Peyer's patch (tissue), 4 donors: ENCODE results near the gene LONP2. TPM values are rescaled to one million over a fixed set of nuclear protein-coding genes. Genes with fewer than 3 reads are reported as not detected.

Source experiments
- DNase-seq, 3 donors: peaks; one replicate each; pipeline ENCODE4 v3.0.0-alpha.2; 2017 to 2019
- H3K27ac ChIP-seq, 4 donors: fragments of 200-600 bp; sonication (generic); one replicate each; pipeline ENCODE4 v1.5.1; 2016 to 2019
- H3K27me3 ChIP-seq, 2 donors: fragments of 200-600 bp; sonication (generic); one replicate each; pipeline ENCODE4 v1.5.1; 2019
- H3K36me3 ChIP-seq, 3 donors: fragments of 200-600 bp; sonication (generic); one replicate each; pipeline ENCODE4 v1.5.1; 2016 to 2019
- H3K4me1 ChIP-seq, 4 donors: fragments of 200-600 bp; sonication (generic); one replicate each; pipeline ENCODE4 v1.5.1; 2016 to 2019
- H3K4me3 ChIP-seq, 4 donors: fragments of 200-600 bp; sonication (generic); 1 replicate in 3 of 4; 2 replicates in 1 of 4; pipeline ENCODE4 v1.5.1; 2016 to 2019; ENCODE audit warnings: mild to moderate bottlenecking in 1 of 4
- H3K9me3 ChIP-seq, 4 donors: fragments of 200-600 bp; sonication (generic); one replicate each; pipeline ENCODE4 v1.5.1; 2016 to 2019; ENCODE audit warnings: mild to moderate bottlenecking in 1 of 4
- CTCF ChIP-seq, 6 experiments: fragments of 450-650 bp in 4 of 6; fragments of 200-600 bp in 2 of 6; sonication (generic) in 1 of 6; IDR thresholded peaks; one replicate each; pipeline ENCODE4 v1.5.1; 2017 to 2019; ENCODE audit warnings: antibody characterized with exemption in 6 of 6, mild to moderate bottlenecking in 3 of 6, moderate library complexity in 1 of 6
- POLR2A ChIP-seq, 2 donors: fragments of 450-650 bp; IDR thresholded peaks; one replicate each; pipeline ENCODE4 v1.5.1; 2017; ENCODE audit warnings: antibody characterized with exemption in 2 of 2, mild to moderate bottlenecking in 2 of 2, moderate library complexity in 2 of 2
- total RNA-seq, 4 donors: library from RNA; depleted of rRNA; stranded (reverse); fragments of >200 nt; gene quantifications; one replicate each; pipeline ENCODE4 v1.1.0, GENCODE V29; 2016

The LONP2 gene
- total RNA-seq, 4 donors from 2014 or later: 56.7 to 104 (median 70.7) TPM

DNA sequence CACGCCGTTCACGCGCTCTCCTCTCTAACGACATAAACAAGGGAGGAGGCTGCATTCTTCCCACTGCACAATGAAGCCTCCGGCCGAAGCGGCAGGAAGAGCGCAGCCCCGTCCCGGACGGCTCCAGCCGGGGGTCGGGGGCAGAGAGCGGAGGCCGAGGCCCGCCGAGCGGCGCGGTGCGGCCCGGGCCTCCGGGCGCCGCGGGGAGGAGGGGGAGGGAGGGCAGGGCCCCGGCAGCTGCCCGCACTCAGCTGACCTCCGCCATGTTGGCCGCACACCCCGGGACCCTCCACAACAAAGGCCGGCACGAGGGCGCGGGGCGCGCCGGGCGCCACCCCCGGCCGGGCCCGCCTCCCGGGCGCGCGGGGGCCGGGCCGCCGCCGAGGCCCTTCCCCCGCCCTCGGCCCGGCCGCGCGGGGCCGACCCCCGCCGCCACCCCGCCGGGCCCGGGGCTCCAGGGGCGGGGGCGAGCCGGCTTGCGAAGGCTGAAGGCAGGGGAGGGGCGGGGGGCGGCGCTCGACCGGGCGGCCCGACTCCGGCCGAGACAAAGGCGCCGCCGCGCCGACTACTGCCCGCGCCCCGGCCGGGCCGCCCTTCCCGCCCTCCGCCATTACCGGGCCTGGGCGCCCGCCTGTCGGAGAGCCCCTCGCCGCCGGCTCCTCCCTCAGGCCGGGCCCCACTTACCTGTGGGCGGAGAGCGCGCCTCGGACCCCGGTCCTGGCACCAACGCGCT, 140.6 kb downstream of the LONP2 start:
- Histone ChIP-seq H3K9me3 (no peaks in the 10 kb centered on the region), H3K27ac (peak overlapping the region; percentile 97 to 100 (median 98)), H3K4me3 (peak overlapping the region; percentile 64 to 98 (median 96)), H3K4me1 (peaks cover 0 to 30% (median 7%) of the 10 kb centered on the region in 4 donors), H3K27me3 (no peaks in the 10 kb centered on the region), H3K36me3 (no peaks in the 10 kb centered on the region)
- TF ChIP-seq POLR2A (IDR thresholded peaks at IDR 0.05): no peak
- no peak for TF ChIP-seq CTCF (IDR thresholded peaks at IDR 0.05)
- DNase-seq: peak; percentile 37 to 74 (median 72)

- Histone ChIP-seq H3K27ac (peak within 1 kb of the TSS; percentile 97 to 100 (median 98)), H3K27me3 (no peaks in the 10 kb centered on the region), H3K4me3 (peak within 1 kb of the TSS; percentile 64 to 98 (median 96)), H3K9me3 (no peaks in the 10 kb centered on the region), H3K4me1 (peaks cover 0 to 21% (median 7%) of the 10 kb centered on the region in 4 donors), H3K36me3 (no peaks in the 10 kb centered on the region)
- DNase-seq: peak; percentile 88 to 94 (median 91)
- TF ChIP-seq CTCF (IDR thresholded peaks at IDR 0.05) (peak in 1 of 6 experiments; percentile 8), POLR2A (IDR thresholded peaks at IDR 0.05) (peak; percentile 24 to 76)
These were observed 141.4 kb downstream of the LONP2 start, which contains the start of gene SIAH1 for GRCh38 chr16:48385253-48386150. SIAH1 (minus strand) TSS chr16:48385413; CDS start chr16:48362428, 22,985 bp downstream.

GRCh38 chr16:48386559-48387312, 142.6 kb downstream of the LONP2 start:
- no peaks in the 10 kb centered on the region for H3K36me3 ChIP-seq
- no peak overlapping the region for H3K4me3 ChIP-seq
- DNase-seq: no peak
- H3K27me3 ChIP-seq: no peaks in the 10 kb centered on the region
- H3K9me3 ChIP-seq: no peaks in the 10 kb centered on the region
- TF ChIP-seq POLR2A (IDR thresholded peaks at IDR 0.05) (no peak), CTCF (IDR thresholded peaks at IDR 0.05) (no peak)
- peak overlapping the region in 1 of 4 donors; percentile 1 for H3K27ac ChIP-seq
- H3K4me1 ChIP-seq: peaks cover 0 to 20% (median 7%) of the 10 kb centered on the region in 4 donors

- Histone ChIP-seq H3K27me3 (no peaks in the 10 kb centered on the region), H3K9me3 (no peaks in the 10 kb centered on the region), H3K27ac (no peak overlapping the region), H3K36me3 (no peaks in the 10 kb centered on the region), H3K4me3 (no peak overlapping the region), H3K4me1 (no peaks in the 10 kb centered on the region)
- TF ChIP-seq POLR2A (IDR thresholded peaks at IDR 0.05) (no peak), CTCF (IDR thresholded peaks at IDR 0.05) (no peak)
- no peak for DNase-seq
These were observed 148.3 kb downstream of the LONP2 start for GRCh38 chr16:48392407-48392806.
